Measurements from ENCODE around the gene FNIP1.

- TF ChIP-seq CTCF (IDR thresholded peaks at IDR 0.05) = no peak
- TF ChIP-seq EZH2 (IDR thresholded peaks at IDR 0.05; ENCODE audit: borderline replicate concordance, insufficient read depth, low read depth, low read length, poor library complexity, severe bottlenecking) = no peak
Measured at GRCh38 chr5:131661933-131662332, 134.9 kb downstream of the FNIP1 start.
